GM19455 (cell line): Measurements from ENCODE around the gene KLHL18.
"Not testable (repeated sequence)": the region's sequence is repeated elsewhere in the genome, so short reads cannot be mapped to it uniquely, and the experiment has no call there.

Experiments used
- ATAC-seq: cut with Tn5 transposase; IDR thresholded peaks from one replicate; pipeline ENCODE4 v1.9.1; 2021; ENCODE audit not compliant: unreplicated experiment

The KLHL18 gene

GRCh38 chr3:47282424-47283192 is at the start of gene KLHL18, which contains the start of gene KIF9:
Gene KLHL18, plus strand, starts transcription at chr3:47282944. Its CDS starts 22 bp downstream, at chr3:47282966.
Gene KIF9, minus strand, starts transcription at chr3:47282799. Its CDS starts 5,425 bp downstream, at chr3:47277374.
- ATAC-seq = peak; percentile 79

DNA sequence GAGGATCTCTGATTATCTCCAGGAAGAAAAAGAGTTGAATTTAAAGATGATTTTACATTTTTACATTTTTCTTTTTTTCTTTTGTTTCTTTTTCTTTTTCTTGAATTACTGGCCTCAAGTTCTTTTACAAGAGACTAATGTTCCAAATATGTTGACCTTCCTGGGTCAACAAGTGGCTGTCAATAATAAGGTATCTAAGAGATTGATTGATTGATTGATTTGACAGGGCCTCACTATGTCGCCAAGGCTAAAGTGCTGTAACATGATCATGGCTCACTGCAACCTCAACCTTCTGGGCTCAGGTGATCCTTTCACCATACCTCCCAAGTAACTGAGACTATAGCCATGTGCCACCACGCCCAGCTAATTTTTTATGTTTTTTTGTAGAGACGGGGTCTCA is 44.7 kb upstream of the KLHL18 start:
- ATAC-seq = no peak

DNA sequence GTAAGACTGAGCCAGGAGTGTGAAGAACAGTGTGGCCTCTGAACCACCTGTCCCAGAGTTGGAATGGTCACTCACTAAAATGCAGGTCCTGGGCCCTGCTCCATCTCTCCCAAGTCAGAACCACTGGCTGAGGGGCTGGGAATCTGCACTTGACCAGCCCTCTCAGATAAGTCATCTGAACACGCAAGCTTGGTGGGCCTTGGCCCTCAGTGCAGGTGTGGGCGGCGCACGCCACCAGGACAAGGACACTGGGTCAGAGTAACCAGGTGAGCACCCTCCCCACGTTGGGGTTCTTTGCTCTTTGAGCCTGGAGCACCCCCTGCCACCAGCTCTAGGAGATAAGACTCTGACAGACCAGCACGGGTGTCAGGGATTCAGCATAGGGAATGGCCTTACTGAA is 42.8 kb upstream of the KLHL18 start:
- ATAC-seq = no peak

GRCh38 chr3:47243419-47244147 is 39.2 kb upstream of the KLHL18 start:
- no peak for ATAC-seq

DNA sequence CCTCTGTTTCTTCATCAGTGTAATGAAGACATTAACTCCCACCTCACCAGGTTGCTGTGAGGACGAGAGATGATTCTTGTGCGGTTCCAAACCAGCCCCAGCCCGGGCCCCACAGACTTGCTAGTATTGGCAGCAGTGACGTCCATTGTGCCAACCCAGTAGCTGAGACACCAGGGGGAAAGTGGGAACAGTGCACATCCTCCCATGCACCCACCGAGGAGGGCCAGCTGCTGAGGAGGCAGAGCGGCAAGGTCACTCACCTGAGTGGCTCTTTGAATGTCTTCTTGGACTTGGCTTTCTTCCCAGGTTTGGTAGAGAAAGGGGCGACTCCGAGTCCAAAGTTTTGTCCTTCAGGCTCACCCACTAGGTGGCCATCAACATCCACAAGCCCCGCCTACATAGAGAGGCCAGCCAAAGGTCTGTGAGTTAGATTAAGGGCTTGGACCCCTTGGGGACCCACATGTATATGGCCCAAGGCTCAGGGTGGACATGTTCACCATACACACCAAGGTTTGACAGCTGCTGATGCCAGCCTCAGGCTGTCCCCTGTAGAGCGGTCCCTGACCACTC is 38.1 kb upstream of the KLHL18 start:
- no peak for ATAC-seq

- ATAC-seq = no peak
Measured at GRCh38 chr3:47245271-47245670, 37.5 kb upstream of the KLHL18 start.

DNA sequence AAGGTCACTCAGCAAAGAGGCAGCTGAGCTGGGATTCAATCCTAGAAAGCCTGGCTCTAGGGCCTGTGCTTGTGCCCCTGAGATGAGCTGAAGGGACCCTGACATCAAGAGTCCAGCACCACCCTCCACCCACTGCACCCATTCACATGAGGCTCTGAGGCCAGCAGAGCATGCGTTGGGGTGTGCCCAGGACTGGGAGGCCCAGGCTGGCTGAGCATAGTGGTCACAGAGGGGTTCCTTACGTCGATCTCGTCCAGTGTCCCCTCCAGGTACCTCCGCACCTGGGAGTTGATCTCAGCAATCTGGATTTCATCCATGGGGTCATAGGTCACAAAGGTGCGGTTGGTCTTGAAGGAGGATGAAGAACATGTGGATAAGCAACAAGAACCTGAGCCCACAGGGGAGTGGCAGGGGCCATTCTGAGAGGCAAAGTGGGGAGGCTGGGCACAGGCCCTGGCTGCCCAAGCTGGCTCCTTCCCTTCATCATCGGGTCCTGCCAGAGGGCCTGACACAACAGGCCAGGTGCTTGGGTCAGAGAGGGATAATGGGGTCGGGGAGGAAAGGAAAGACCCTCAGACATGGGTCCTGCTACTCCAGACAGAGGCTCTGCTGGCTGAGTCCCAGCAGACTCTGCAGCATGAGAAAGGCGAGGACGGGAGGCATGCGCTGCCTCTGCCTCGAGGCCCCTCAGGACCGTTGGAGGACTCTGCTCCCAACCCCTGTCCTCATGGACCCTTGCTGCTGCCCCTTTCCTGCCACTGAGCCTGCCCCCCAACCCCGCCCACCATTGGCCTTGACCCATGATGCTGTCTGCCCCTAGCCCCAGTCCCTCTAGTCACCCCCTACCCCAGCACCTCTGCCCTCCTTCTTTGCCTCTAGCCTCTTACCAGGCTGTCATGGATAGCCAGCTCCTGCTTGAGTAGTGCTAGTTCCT is 35.3 kb upstream of the KLHL18 start:
- ATAC-seq = no peak

- no peak for ATAC-seq
Measured at GRCh38 chr3:47250309-47251060, 32.3 kb upstream of the KLHL18 start.

DNA sequence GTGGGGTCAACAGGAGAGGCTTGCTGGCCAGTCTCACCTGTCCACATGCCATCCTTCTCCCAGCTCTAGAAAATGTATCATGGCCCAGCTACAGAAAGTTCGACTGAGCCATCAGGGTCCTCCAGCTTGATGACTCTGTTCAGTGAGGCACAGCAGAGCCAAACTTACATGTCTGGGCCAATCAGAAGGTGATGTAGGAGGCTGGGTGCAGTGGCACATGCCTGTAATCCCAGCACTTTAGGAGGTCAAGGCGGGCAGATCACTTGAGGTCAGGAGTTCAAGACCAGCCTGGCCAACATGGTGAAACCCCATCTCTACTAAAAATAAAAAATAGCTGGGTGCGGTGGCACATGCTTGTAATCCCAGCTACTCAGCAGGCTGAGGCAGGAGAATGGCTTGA is 31.7 kb upstream of the KLHL18 start:
- ATAC-seq = not testable (repeated sequence)

- no peak for ATAC-seq
Measured at GRCh38 chr3:47251689-47252088, 31.1 kb upstream of the KLHL18 start.

DNA sequence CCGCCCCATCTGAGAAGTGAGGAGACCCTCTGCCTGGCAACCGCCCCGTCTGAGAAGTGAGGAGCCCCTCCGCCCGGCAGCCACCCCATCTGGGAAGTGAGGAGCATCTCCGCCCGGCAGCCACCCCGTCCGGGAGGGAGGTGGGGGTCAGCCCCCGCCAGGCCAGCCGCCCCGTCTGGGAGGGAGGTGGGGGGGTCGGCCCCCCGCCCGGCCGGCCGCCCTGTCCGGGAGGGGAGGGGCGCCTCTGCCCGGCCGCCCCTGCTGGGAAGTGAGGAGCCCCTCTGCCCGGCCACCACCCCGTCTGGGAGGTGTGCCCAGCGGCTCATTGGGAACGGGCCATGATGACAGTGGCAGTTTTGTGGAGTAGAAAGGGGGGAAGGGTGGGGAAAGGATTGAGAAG is 26.4 kb upstream of the KLHL18 start:
- ATAC-seq = not testable (repeated sequence)

DNA sequence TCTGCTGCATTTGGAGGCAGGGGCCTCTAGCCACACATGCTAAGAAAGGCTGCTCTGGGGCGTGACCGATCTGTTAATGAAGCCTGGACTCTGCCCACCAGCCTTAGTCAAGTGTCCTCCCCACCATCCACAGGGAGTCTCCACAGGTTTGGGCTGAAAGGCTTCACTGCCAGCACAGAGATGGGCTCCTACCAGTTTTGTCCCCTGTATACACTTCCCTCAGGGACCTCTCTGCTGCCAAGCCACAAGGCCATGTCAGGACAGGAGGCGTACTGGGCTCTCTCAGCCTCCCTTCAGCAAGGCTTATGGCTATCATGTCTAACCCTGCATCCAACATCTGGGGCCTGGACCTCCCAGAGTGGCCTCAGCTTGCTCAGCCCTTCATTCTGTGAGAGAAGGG is 23.6 kb upstream of the KLHL18 start:
- ATAC-seq = no peak

GRCh38 chr3:47260605-47261004 is 22.1 kb upstream of the KLHL18 start:
- ATAC-seq = no peak

- ATAC-seq = no peak
Measured at GRCh38 chr3:47261301-47261700, 21.4 kb upstream of the KLHL18 start.

GRCh38 chr3:47265008-47265407 is 17.7 kb upstream of the KLHL18 start:
- ATAC-seq = no peak

DNA sequence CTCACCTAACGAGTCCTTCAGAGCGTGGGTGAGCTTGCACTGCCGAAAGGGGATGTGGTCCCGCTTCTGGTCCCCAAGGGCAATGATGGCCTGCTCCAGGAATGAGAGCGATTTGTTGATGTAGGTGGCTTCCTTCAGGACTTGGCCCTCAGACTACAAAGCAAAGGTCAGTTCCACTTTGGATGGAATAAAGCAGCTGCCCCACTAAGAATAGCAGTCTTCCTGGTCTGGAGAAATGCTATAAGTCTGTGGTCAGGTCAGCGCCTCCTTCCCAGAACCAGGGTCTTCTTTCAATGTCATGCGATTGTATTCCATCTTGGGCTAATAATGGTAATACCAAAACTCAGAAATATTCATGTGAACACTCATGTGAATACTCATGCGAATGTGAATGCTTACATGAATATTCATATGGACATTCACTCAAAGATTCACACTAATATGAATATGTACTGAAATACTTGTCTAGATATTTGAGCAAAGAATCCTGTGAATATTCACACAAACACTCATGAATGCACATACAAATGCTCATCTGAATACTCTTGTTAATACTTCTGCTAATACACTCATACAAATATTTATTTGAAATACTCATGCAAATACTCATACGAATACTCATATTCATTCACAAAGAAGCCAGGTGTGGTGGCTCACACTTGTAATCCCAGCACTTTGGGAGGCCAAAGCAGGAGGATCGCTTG is 16.9 kb upstream of the KLHL18 start:
- no peak for ATAC-seq

- no peak for ATAC-seq
Measured at GRCh38 chr3:47266709-47267489, 15.8 kb upstream of the KLHL18 start.

GRCh38 chr3:47267490-47267824 is 15.3 kb upstream of the KLHL18 start:
- ATAC-seq = no peak

GRCh38 chr3:47270526-47270925 is 12.2 kb upstream of the KLHL18 start:
- ATAC-seq = no peak
